OCI-LY3 (cell line): ENCODE measurements around the gene FOLR1.
"Not testable (repeated sequence)": the region's sequence is repeated elsewhere in the genome, so short reads cannot be mapped to it uniquely, and the experiment has no call there.

Experiments
- H2AFZ ChIP-seq: fragments of 200-600, 300-600 bp; shearing (Covaris generic); 2 replicates; pipeline ENCODE4 v1.6.0; 2014; ENCODE audit warnings: antibody characterized with exemption, low read depth, low read length
- H3K27ac ChIP-seq: fragments of 200-600, 300-600 bp; sonication (generic); 2 replicates; pipeline ENCODE4 v1.5.1; 2014; ENCODE audit warnings: mild to moderate bottlenecking, low read length, moderate library complexity, mixed read lengths
- H3K27me3 ChIP-seq: fragments of 200-600, 300-600 bp; sonication (generic); 2 replicates; pipeline ENCODE4 v1.6.1; 2014; ENCODE audit warnings: low read depth, low read length, mixed read lengths
- H3K36me3 ChIP-seq: fragments of 200-600, 300-600 bp; sonication (generic); replicated peaks from 2 replicates; pipeline ENCODE3; 2014; ENCODE audit warnings: low read depth, low read length, mixed read lengths
- H3K4me1 ChIP-seq: fragments of 300-600, 200-600 bp; sonication (generic); 2 replicates; pipeline ENCODE4 v1.6.1; 2014; ENCODE audit warnings: low read length, mixed read lengths
- H3K4me2 ChIP-seq: fragments of 200-600, 300-600 bp; sonication (generic); 2 replicates; pipeline ENCODE4 v1.6.1; 2014; ENCODE audit warnings: low read length, mixed read lengths
- H3K4me3 ChIP-seq: fragments of 300-600, 200-600 bp; sonication (generic); 2 replicates; pipeline ENCODE4 v1.5.1; 2014; ENCODE audit warnings: antibody characterized with exemption, mild to moderate bottlenecking, low read length, moderate library complexity
- H3K79me2 ChIP-seq: fragments of 300-600, 200-600 bp; shearing (Covaris generic); 2 replicates; pipeline ENCODE4 v1.6.1; 2014; ENCODE audit warnings: mild to moderate bottlenecking, low read length, mixed read lengths
- H3K9ac ChIP-seq: fragments of 300-600, 200-600 bp; shearing (Covaris generic); 2 replicates; pipeline ENCODE4 v1.6.0; 2014; ENCODE audit warnings: mild to moderate bottlenecking, low read length, moderate library complexity
- H3K9me3 ChIP-seq: fragments of 200-600, 300-600 bp; shearing (Covaris generic); 2 replicates; pipeline ENCODE4 v1.6.1; 2014; ENCODE audit warnings: low read length, mixed read lengths; ENCODE audit not compliant: insufficient read depth
- H4K20me1 ChIP-seq: fragments of 200-600, 300-600 bp; sonication (generic); 2 replicates; pipeline ENCODE4 v1.6.1; 2016; ENCODE audit warnings: low read length, mixed read lengths; ENCODE audit not compliant: insufficient read depth
- CTCF ChIP-seq: fragments of 200-600, 300-600 bp; sonication (generic); IDR thresholded peaks from 2 replicates; pipeline ENCODE4 v1.5.1; 2014; ENCODE audit warnings: antibody characterized with exemption, low read length, low read depth
- EZH2phosphoT487 ChIP-seq: fragments of 200-600 bp; shearing (Covaris generic); IDR thresholded peaks from 2 replicates; pipeline ENCODE4 v1.6.1; 2018; ENCODE audit warnings: antibody characterized with exemption, mixed run types, low read depth

The FOLR1 gene

GRCh38 chr11:72189455-72190250, 2.3 kb upstream of the FOLR1 start:
- Histone ChIP-seq H4K20me1 (no peaks in the 10 kb centered on the region), H3K36me3 (no peaks in the 10 kb centered on the region), H3K4me2 (no peak overlapping the region), H3K4me1 (no peaks in the 10 kb centered on the region), H3K27me3 (0 out of 2 replicates have a peak, but pooled peaks cover 2% of the 10 kb centered on the region), H2AFZ (no peak overlapping the region), H3K79me2 (no peaks in the 10 kb centered on the region), H3K9me3 (no peaks in the 10 kb centered on the region), H3K9ac (no peak overlapping the region), H3K27ac (no peak overlapping the region), H3K4me3 (no peak overlapping the region)
- TF ChIP-seq EZH2phosphoT487 (no peak), CTCF (no peak)

GRCh38 chr11:72190631-72191071, 1.3 kb upstream of the FOLR1 start:
- H3K36me3 ChIP-seq: no peaks in the 10 kb centered on the region
- H3K79me2 ChIP-seq: no peaks in the 10 kb centered on the region
- no peak overlapping the region for H3K27ac ChIP-seq
- no peak overlapping the region for H3K4me2 ChIP-seq
- no peaks in the 10 kb centered on the region for H4K20me1 ChIP-seq
- no peak overlapping the region for H3K9ac ChIP-seq
- no peak overlapping the region for H3K4me3 ChIP-seq
- H3K27me3 ChIP-seq: no peaks in the 10 kb centered on the region
- no peak overlapping the region for H2AFZ ChIP-seq
- no peak for TF ChIP-seq EZH2phosphoT487
- no peak for TF ChIP-seq CTCF
- no peaks in the 10 kb centered on the region for H3K9me3 ChIP-seq
- H3K4me1 ChIP-seq: no peaks in the 10 kb centered on the region

- Histone ChIP-seq H3K4me3 (no peak overlapping the region), H3K4me1 (no peaks in the 10 kb centered on the region), H3K4me2 (no peak overlapping the region), H3K9ac (no peak overlapping the region), H3K27ac (no peak overlapping the region), H3K9me3 (no peaks in the 10 kb centered on the region), H2AFZ (no peak overlapping the region), H4K20me1 (no peaks in the 10 kb centered on the region), H3K79me2 (no peaks in the 10 kb centered on the region), H3K27me3 (no peaks in the 10 kb centered on the region), H3K36me3 (no peaks in the 10 kb centered on the region)
- no peak for TF ChIP-seq CTCF
- no peak for TF ChIP-seq EZH2phosphoT487
These were observed 3.8 kb downstream of the FOLR1 start for GRCh38 chr11:72195518-72196270.

- H3K4me2 ChIP-seq, H3K9ac ChIP-seq, H3K9me3 ChIP-seq, H3K27ac ChIP-seq, H4K20me1 ChIP-seq, H3K27me3 ChIP-seq, H3K4me1 ChIP-seq, H2AFZ ChIP-seq, H3K4me3 ChIP-seq, H3K79me2 ChIP-seq, H3K36me3 ChIP-seq: not testable (repeated sequence)
These were observed 9.5 kb downstream of the FOLR1 start for GRCh38 chr11:72201445-72201844.
